Measurements from ENCODE around the gene TRIM63. TPM values are rescaled to one million over a fixed set of nuclear protein-coding genes. Genes with fewer than 3 reads are reported as not detected.
A peak's percentile ranks its signal among the peaks of the same experiment; 100 is the strongest.
"Not testable (repeated sequence)": the region's sequence is repeated elsewhere in the genome, so short reads cannot be mapped to it uniquely, and the experiment has no call there.

The TRIM63 gene
- total and polyA plus RNA-seq, 4 donors, result 0.19 to 1.5 (median 0.30) TPM

- 37 to 41% methylated on average over 2 of the region's 2 CpGs for WGBS, 2 donors
- Histone ChIP-seq H3K27ac (ENCODE audit: low read depth in 1 of 2, low read length in 2 of 2) (no peak overlapping the region), H3K36me3 (ENCODE audit: control insufficient read depth in 1 of 2, insufficient read depth in 2 of 2, low read length in 1 of 2) (no peaks in the 10 kb centered on the region), H3K4me3 (ENCODE audit: low read length in 2 of 2) (no peak overlapping the region), H3K9me3 (ENCODE audit: control insufficient read depth, low read length) (no peaks in the 10 kb centered on the region), H3K27me3 (ENCODE audit: control insufficient read depth in 1 of 2, insufficient read depth in 2 of 2, low read length in 1 of 2) (no peaks in the 10 kb centered on the region), H3K4me1 (ENCODE audit: control insufficient read depth in 1 of 2, insufficient read depth in 2 of 2, low read length in 2 of 2) (no peaks in the 10 kb centered on the region)
- DNase-seq (no peak), ATAC-seq (ENCODE audit: low FRiP score) (no peak)
- intact Hi-C loops (cut with DNase I), result loop anchor here in 1 of 2 donors (5.0 kb wide), 1 partner anchor 65 kb away; no protein-coding TSS in a partner anchor
Observed at GRCh38 chr1:26102526-26102925, 35.1 kb upstream of the TRIM63 start.

DNA sequence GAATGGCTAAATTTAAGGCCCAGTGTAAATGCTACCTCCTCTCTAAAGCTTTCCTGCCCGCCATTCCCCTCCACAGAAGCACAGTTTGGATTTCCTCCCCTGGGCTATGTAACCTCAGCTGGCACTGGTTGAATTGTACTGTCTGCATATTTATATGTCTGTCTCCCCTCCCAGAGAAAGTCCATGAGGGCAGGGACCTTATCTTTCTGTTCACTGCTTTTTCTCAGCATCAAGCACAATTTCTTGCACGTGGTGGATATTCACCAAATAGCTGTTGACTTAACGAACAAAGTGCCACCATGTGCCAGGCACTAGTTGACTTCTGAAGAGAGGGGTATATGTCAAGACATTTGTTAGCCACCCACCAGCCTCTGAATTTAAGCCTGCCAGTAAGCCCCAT lies 34.7 kb upstream of the TRIM63 start:
- intact Hi-C loops (cut with DNase I), result loop anchor here in 1 of 2 donors (5.0 kb wide), 1 partner anchor 65 kb away; no protein-coding TSS in a partner anchor
- Histone ChIP-seq H3K36me3 (ENCODE audit: control insufficient read depth in 1 of 2, insufficient read depth in 2 of 2, low read length in 1 of 2) (no peaks in the 10 kb centered on the region), H3K4me3 (ENCODE audit: low read length in 2 of 2) (no peak overlapping the region), H3K4me1 (ENCODE audit: control insufficient read depth in 1 of 2, insufficient read depth in 2 of 2, low read length in 2 of 2) (no peaks in the 10 kb centered on the region), H3K27ac (ENCODE audit: low read depth in 1 of 2, low read length in 2 of 2) (no peak overlapping the region), H3K27me3 (ENCODE audit: control insufficient read depth in 1 of 2, insufficient read depth in 2 of 2, low read length in 1 of 2) (no peaks in the 10 kb centered on the region), H3K9me3 (ENCODE audit: control insufficient read depth, low read length) (no peaks in the 10 kb centered on the region)
- ATAC-seq (ENCODE audit: low FRiP score) (no peak), DNase-seq (no peak)
- 78 to 83% methylated on average over 3 of the region's 3 CpGs for WGBS, 2 donors

- intact Hi-C loops (cut with DNase I), result loop anchor here in 1 of 2 donors (5.0 kb wide), 1 partner anchor 63 kb away; no protein-coding TSS in a partner anchor
- not testable (repeated sequence) for DNase-seq; H3K27ac ChIP-seq (ENCODE audit: low read depth in 1 of 2, low read length in 2 of 2); H3K4me1 ChIP-seq (ENCODE audit: control insufficient read depth in 1 of 2, insufficient read depth in 2 of 2, low read length in 2 of 2); H3K4me3 ChIP-seq (ENCODE audit: low read length in 2 of 2); H3K36me3 ChIP-seq (ENCODE audit: control insufficient read depth in 1 of 2, insufficient read depth in 2 of 2, low read length in 1 of 2); H3K9me3 ChIP-seq (ENCODE audit: control insufficient read depth, low read length); ATAC-seq (ENCODE audit: low FRiP score); H3K27me3 ChIP-seq (ENCODE audit: control insufficient read depth in 1 of 2, insufficient read depth in 2 of 2, low read length in 1 of 2)
- 84 to 88% methylated on average over 10 of the region's 10 CpGs for WGBS, 2 donors
Observed at GRCh38 chr1:26100204-26100603, 32.8 kb upstream of the TRIM63 start.

- no peak overlapping the region for H3K27ac ChIP-seq (ENCODE audit: low read depth in 1 of 2, low read length in 2 of 2)
- DNase-seq (no peak), ATAC-seq (ENCODE audit: low FRiP score) (no peak)
- H3K27me3 ChIP-seq (ENCODE audit: control insufficient read depth in 1 of 2, insufficient read depth in 2 of 2, low read length in 1 of 2), result no peaks in the 10 kb centered on the region
- no peaks in the 10 kb centered on the region for H3K36me3 ChIP-seq (ENCODE audit: control insufficient read depth in 1 of 2, insufficient read depth in 2 of 2, low read length in 1 of 2)
- WGBS, 2 donors, result 91 to 93% methylated on average over 3 of the region's 3 CpGs
- no peak overlapping the region for H3K4me3 ChIP-seq (ENCODE audit: low read length in 2 of 2)
- no peaks in the 10 kb centered on the region for H3K4me1 ChIP-seq (ENCODE audit: control insufficient read depth in 1 of 2, insufficient read depth in 2 of 2, low read length in 2 of 2)
- no peaks in the 10 kb centered on the region for H3K9me3 ChIP-seq (ENCODE audit: control insufficient read depth, low read length)
- intact Hi-C loops (cut with DNase I), result loop anchor here in 1 of 2 donors (5.0 kb wide), 1 partner anchor 62 kb away; no protein-coding TSS in a partner anchor
Observed at GRCh38 chr1:26099780-26100179, 32.4 kb upstream of the TRIM63 start.

GRCh38 chr1:26098602-26099001 lies 31.2 kb upstream of the TRIM63 start:
- Histone ChIP-seq H3K4me3 (ENCODE audit: low read length in 2 of 2) (no peak overlapping the region), H3K27me3 (ENCODE audit: control insufficient read depth in 1 of 2, insufficient read depth in 2 of 2, low read length in 1 of 2) (no peaks in the 10 kb centered on the region), H3K27ac (ENCODE audit: low read depth in 1 of 2, low read length in 2 of 2) (no peak overlapping the region), H3K36me3 (ENCODE audit: control insufficient read depth in 1 of 2, insufficient read depth in 2 of 2, low read length in 1 of 2) (no peaks in the 10 kb centered on the region), H3K9me3 (ENCODE audit: control insufficient read depth, low read length) (no peaks in the 10 kb centered on the region), H3K4me1 (ENCODE audit: control insufficient read depth in 1 of 2, insufficient read depth in 2 of 2, low read length in 2 of 2) (no peaks in the 10 kb centered on the region)
- intact Hi-C loops (cut with DNase I), result no loop called here
- WGBS, 2 donors, result 94 to 97% methylated on average over 4 of the region's 4 CpGs
- no peak for DNase-seq
- no peak for ATAC-seq (ENCODE audit: low FRiP score)

DNA sequence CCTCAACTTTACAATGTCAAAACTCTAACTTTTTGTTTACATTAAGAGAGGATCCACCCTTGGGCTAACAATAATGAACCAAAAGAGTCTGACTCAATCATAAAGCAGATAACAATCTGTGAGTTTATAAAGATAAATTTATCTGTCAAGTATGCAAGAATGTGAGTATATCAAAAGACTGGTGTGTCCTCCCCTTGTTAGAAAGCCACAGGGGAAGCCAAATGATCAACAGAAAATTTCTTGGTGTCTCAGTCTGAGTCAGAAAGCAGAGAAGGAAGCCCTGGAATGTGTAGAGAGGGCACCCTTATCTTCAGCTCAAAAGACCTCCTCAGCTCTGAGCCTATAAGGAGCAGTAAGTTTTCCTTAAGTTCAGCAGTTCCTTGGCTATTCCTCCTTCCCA lies 30.3 kb upstream of the TRIM63 start:
- no peaks in the 10 kb centered on the region for H3K9me3 ChIP-seq (ENCODE audit: control insufficient read depth, low read length)
- no peaks in the 10 kb centered on the region for H3K36me3 ChIP-seq (ENCODE audit: control insufficient read depth in 1 of 2, insufficient read depth in 2 of 2, low read length in 1 of 2)
- H3K27me3 ChIP-seq (ENCODE audit: control insufficient read depth in 1 of 2, insufficient read depth in 2 of 2, low read length in 1 of 2), result no peaks in the 10 kb centered on the region
- intact Hi-C loops (cut with DNase I), result no loop called here
- no peak overlapping the region for H3K4me3 ChIP-seq (ENCODE audit: low read length in 2 of 2)
- no peak overlapping the region for H3K27ac ChIP-seq (ENCODE audit: low read depth in 1 of 2, low read length in 2 of 2)
- DNase-seq, result no peak
- ATAC-seq (ENCODE audit: low FRiP score), result no peak
- H3K4me1 ChIP-seq (ENCODE audit: control insufficient read depth in 1 of 2, insufficient read depth in 2 of 2, low read length in 2 of 2), result no peaks in the 10 kb centered on the region

DNA sequence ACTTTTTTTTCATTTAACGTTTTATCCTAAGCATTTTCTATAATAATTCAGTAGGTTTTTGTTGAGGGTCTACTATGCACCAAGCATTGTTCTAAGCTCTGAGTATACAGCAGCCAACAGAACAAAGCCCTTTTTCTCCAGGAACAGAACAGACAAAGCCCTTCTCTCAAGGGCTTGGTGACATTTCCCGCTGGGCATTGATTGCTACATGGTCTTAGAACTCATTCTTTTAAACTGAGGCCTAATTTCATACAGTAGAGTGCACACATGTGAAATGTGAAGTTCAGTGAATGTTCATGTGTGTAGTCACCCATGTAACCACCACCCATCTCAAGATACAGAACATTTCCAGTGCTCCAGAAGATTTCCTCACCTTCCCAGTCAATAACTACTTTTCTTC lies 29.0 kb upstream of the TRIM63 start:
- H3K27ac ChIP-seq (ENCODE audit: low read depth in 1 of 2, low read length in 2 of 2), result no peak overlapping the region
- H3K4me1 ChIP-seq (ENCODE audit: control insufficient read depth in 1 of 2, insufficient read depth in 2 of 2, low read length in 2 of 2), result no peaks in the 10 kb centered on the region
- DNase-seq (no peak), ATAC-seq (ENCODE audit: low FRiP score) (no peak)
- intact Hi-C loops (cut with DNase I), result no loop called here
- 90 to 91% methylated on average over 2 of the region's 2 CpGs for WGBS, 2 donors
- H3K36me3 ChIP-seq (ENCODE audit: control insufficient read depth in 1 of 2, insufficient read depth in 2 of 2, low read length in 1 of 2), result no peaks in the 10 kb centered on the region
- no peaks in the 10 kb centered on the region for H3K9me3 ChIP-seq (ENCODE audit: control insufficient read depth, low read length)
- H3K4me3 ChIP-seq (ENCODE audit: low read length in 2 of 2), result no peak overlapping the region
- H3K27me3 ChIP-seq (ENCODE audit: control insufficient read depth in 1 of 2, insufficient read depth in 2 of 2, low read length in 1 of 2), result no peaks in the 10 kb centered on the region

- no peak for ATAC-seq (ENCODE audit: low FRiP score)
- no peaks in the 10 kb centered on the region for H3K27me3 ChIP-seq (ENCODE audit: control insufficient read depth in 1 of 2, insufficient read depth in 2 of 2, low read length in 1 of 2)
- H3K27ac ChIP-seq (ENCODE audit: low read depth in 1 of 2, low read length in 2 of 2), result no peak overlapping the region
Observed at GRCh38 chr1:26094677-26095383, 27.4 kb upstream of the TRIM63 start.

GRCh38 chr1:26094076-26094669 lies 26.7 kb upstream of the TRIM63 start:
- ATAC-seq (ENCODE audit: low FRiP score) (peak; percentile 15), DNase-seq (no peak)
- Histone ChIP-seq H3K4me1 (ENCODE audit: control insufficient read depth in 1 of 2, insufficient read depth in 2 of 2, low read length in 2 of 2) (no peaks in the 10 kb centered on the region), H3K27me3 (ENCODE audit: control insufficient read depth in 1 of 2, insufficient read depth in 2 of 2, low read length in 1 of 2) (no peaks in the 10 kb centered on the region), H3K4me3 (ENCODE audit: low read length in 2 of 2) (no peak overlapping the region), H3K9me3 (ENCODE audit: control insufficient read depth, low read length) (no peaks in the 10 kb centered on the region), H3K27ac (ENCODE audit: low read depth in 1 of 2, low read length in 2 of 2) (no peak overlapping the region), H3K36me3 (ENCODE audit: control insufficient read depth in 1 of 2, insufficient read depth in 2 of 2, low read length in 1 of 2) (no peaks in the 10 kb centered on the region)
- WGBS, 2 donors, result 10 to 11% methylated on average over 11 of the region's 11 CpGs
- intact Hi-C loops (cut with DNase I), result no loop called here

More at GRCh38 chr1:26094677-26095383, 27.4 kb upstream of the TRIM63 start:
- peak; percentile 50 to 75 for DNase-seq
- Histone ChIP-seq H3K4me1 (ENCODE audit: control insufficient read depth in 1 of 2, insufficient read depth in 2 of 2, low read length in 2 of 2) (no peaks in the 10 kb centered on the region), H3K36me3 (ENCODE audit: control insufficient read depth in 1 of 2, insufficient read depth in 2 of 2, low read length in 1 of 2) (no peaks in the 10 kb centered on the region), H3K9me3 (ENCODE audit: control insufficient read depth, low read length) (no peaks in the 10 kb centered on the region), H3K4me3 (ENCODE audit: low read length in 2 of 2) (no peak overlapping the region)
- WGBS, 2 donors, result 24 to 27% methylated on average over 17 of the region's 17 CpGs
- intact Hi-C loops (cut with DNase I), result no loop called here

Measured in aorta (tissue), 5 donors.